Spinal cord (tissue), 10 donors: ENCODE measurements around the gene METRNL. TPM values are rescaled to one million over a fixed set of nuclear protein-coding genes. Genes with fewer than 3 reads are reported as not detected.

Experiments
- DNase-seq, 6 donors: peaks; one replicate each; pipeline versions ENCODE4 v3.0.0 to v3.0.0-alpha.2; 2013 to 2015; ENCODE audit warnings: low spot score in 6 of 6, low read depth in 4 of 6
- H3K27ac ChIP-seq: one replicate; pipeline ENCODE4 v1.5.1; 2013; ENCODE audit warnings: low read depth, low read length, control low read depth
- H3K27me3 ChIP-seq: one replicate; pipeline ENCODE4 v1.6.1; 2013; ENCODE audit warnings: low read length; ENCODE audit not compliant: control insufficient read depth, insufficient read depth
- H3K36me3 ChIP-seq: one replicate; pipeline ENCODE4 v1.6.1; 2013; ENCODE audit warnings: low read length; ENCODE audit not compliant: control insufficient read depth, insufficient read depth
- H3K4me1 ChIP-seq: one replicate; pipeline ENCODE4 v1.6.1; 2013; ENCODE audit warnings: low read length; ENCODE audit not compliant: control insufficient read depth, insufficient read depth
- H3K4me3 ChIP-seq: one replicate; pipeline ENCODE4 v1.5.1; 2013; ENCODE audit warnings: low read depth, low read length, control low read depth
- H3K9me3 ChIP-seq: one replicate; pipeline ENCODE4 v1.6.1; 2013; ENCODE audit warnings: low read length; ENCODE audit not compliant: control insufficient read depth, insufficient read depth
- WGBS: methylation state at CpG from one replicate; pipeline ENCODE4 v1.1.5; 2013; ENCODE audit warnings: missing lambda C conversion rate; ENCODE audit not compliant: insufficient coverage; 5-methylcytosine and 5-hydroxymethylcytosine counted together
- polyA plus RNA-seq, 2 donors: library from polyadenylated mRNA; unstranded; fragments of 120-200 nt; gene quantifications; one replicate each; pipeline ENCODE4 v1.2.1, GENCODE V29; 2013; ENCODE audit not compliant: insufficient read length in 2 of 2
- total RNA-seq, 2 donors: library from RNA; depleted of rRNA in 1 of 2; stranded (reverse); fragments of 120-200 nt in 1 of 2; fragments of >200 nt in 1 of 2; gene quantifications; one replicate each; pipeline versions ENCODE4 v1.2.3 to v1.2.4, GENCODE V29; 2013 to 2014
- donor health status: healthy.

METRNL gene
- total and polyA plus RNA-seq, 4 donors = 35.7 to 133 (median 47.8) TPM

DNA sequence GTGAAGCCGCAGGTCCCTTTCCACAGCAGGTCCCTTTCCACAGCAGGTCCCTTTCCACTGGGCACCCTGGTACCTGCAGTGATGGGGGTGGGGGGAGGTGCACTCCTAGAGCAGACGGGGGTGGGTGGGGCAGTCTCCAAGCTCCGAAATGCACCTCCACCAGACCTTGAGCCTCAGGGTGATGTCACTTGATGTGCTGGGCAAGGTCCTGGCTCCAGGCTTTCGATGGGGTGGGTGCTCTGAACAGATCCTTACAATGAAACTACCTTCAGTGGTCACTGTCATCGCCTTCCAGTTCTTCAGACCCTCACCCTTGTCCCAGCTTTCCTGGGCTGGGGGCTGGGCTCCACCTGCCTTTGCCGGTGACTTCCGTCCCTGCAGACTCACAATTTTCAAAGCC lies 1.5 kb upstream of the METRNL start:
- H3K27me3 ChIP-seq = peaks cover 6% of the 10 kb centered on the region
- no peak overlapping the region for H3K27ac ChIP-seq
- H3K36me3 ChIP-seq = peaks cover 10% of the 10 kb centered on the region
- H3K4me3 ChIP-seq = no peak overlapping the region
- H3K9me3 ChIP-seq = no peaks in the 10 kb centered on the region
- DNase-seq = no peak
- H3K4me1 ChIP-seq = peaks cover 31% of the 10 kb centered on the region
- WGBS = 67% methylated on average over 5 of the region's 7 CpGs

DNA sequence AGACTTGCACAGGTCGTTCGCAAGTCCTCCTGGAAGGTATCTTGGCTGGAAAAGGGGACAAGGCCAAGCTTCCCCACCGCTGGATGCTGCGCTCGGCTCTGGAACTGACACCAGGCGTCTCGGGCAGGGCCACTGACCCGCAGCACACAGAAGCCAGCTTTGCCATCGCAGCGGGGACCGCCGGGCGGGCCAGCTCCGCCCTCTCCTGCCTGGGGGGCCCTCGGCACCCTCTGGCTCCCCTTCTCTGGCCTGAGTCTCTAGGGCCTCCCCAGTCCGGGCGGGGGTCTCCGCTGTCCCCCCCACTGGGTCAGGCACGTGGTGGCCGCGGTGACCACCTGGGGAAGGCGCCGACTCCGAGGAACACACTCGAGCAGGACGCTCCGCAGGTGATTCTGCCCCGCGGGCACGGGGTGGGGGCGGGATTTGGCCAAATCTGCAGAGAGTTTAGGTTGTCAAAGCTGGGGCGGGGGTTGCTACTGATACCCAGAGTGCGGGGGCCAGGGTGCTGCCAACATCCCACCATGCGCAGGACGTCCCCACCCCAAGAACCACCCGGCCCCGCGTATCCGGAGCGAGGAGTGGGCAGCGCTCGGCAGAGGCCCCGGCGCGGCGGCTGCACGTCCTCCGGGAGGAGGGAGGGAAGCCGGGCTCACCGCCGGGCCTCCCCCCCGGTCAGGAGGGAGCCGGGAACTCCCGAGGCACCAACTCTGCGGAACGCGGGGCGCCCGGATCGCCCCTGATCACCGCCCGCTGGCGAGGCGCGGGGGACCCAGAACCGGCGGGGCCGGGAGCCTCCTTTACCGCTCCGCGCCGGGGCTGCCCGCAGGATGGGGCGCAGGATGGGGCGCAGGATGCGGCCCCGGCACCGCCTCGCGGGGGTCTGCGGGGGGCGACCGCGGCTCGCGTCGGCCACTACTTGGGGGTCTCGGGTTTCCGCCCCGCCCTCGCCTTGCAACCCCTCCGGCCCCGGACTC lies 744 bp upstream of the METRNL start:
- Histone ChIP-seq H3K27ac (no peak overlapping the region), H3K4me3 (peak overlapping the region; percentile 27), H3K36me3 (peaks cover 15% of the 10 kb centered on the region), H3K9me3 (no peaks in the 10 kb centered on the region), H3K27me3 (peaks cover 6% of the 10 kb centered on the region), H3K4me1 (peaks cover 37% of the 10 kb centered on the region)
- WGBS = 2% methylated on average over 93 of the region's 93 CpGs
- DNase-seq = no peak

DNA sequence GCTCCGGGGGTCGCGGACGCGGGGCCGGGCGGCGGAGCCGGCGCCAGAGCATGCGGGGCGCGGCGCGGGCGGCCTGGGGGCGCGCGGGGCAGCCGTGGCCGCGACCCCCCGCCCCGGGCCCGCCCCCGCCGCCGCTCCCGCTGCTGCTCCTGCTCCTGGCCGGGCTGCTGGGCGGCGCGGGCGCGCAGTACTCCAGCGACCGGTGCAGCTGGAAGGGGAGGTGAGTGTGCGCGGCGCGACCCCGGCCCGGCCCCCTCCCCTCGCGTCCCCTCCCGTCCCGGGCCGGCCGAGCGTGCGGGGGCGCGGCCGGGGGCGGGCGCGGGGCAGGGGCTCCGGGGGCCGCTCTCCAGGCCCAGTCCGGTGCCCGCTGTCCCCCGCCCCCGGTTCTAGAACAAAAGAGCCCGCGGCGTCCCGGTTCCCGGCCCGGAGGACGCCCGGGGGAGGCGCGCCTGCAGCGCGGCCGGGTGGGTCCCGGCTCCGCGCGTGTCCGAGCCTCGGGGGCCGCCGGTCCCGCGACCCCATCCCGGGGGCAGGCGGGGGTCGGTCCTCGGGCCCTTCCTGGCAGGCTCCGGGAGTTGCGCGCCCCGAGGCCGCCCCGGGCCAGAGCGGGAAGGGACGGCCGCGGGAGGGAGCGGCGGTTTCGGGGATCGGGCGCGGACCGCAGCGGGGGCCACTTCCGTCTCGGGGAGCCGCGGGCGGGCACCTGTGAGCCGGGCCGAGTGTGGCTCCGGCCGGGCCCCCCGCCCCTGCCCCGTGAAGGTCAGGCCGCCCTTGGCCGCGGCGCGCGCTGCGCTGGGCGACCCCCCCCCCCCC lies 563 bp downstream of the METRNL start:
- H3K27ac ChIP-seq = no peak overlapping the region
- no peaks in the 10 kb centered on the region for H3K9me3 ChIP-seq
- under 1% methylated on average over 105 of the region's 127 CpGs for WGBS
- H3K4me3 ChIP-seq = no peak overlapping the region
- H3K27me3 ChIP-seq = peaks cover 6% of the 10 kb centered on the region
- H3K36me3 ChIP-seq = peaks cover 21% of the 10 kb centered on the region
- peak in 1 of 6 donors; percentile 30 for DNase-seq
- H3K4me1 ChIP-seq = peaks cover 37% of the 10 kb centered on the region

DNA sequence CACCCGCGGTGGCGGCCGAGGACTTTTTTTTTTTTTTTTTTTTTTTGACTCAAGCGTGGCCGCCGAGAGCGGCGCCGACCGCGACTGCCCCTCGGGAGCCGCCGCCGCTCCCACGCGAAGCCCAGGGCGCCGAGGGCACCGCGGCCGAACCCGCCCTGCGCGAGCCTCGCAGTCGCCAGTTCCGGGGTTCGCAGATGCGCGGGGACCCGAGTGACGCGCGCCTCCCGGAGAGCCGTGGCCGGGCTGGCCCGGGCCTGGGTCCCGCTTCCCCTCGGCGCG lies 1.1 kb downstream of the METRNL start:
- Histone ChIP-seq H3K4me1 (peaks cover 37% of the 10 kb centered on the region), H3K9me3 (no peaks in the 10 kb centered on the region), H3K27me3 (peaks cover 6% of the 10 kb centered on the region), H3K36me3 (peaks cover 27% of the 10 kb centered on the region), H3K4me3 (peak overlapping the region; percentile 50), H3K27ac (no peak overlapping the region)
- peak in 1 of 6 donors; percentile 44 for DNase-seq
- 0% methylated on average over 40 of the region's 44 CpGs for WGBS

DNA sequence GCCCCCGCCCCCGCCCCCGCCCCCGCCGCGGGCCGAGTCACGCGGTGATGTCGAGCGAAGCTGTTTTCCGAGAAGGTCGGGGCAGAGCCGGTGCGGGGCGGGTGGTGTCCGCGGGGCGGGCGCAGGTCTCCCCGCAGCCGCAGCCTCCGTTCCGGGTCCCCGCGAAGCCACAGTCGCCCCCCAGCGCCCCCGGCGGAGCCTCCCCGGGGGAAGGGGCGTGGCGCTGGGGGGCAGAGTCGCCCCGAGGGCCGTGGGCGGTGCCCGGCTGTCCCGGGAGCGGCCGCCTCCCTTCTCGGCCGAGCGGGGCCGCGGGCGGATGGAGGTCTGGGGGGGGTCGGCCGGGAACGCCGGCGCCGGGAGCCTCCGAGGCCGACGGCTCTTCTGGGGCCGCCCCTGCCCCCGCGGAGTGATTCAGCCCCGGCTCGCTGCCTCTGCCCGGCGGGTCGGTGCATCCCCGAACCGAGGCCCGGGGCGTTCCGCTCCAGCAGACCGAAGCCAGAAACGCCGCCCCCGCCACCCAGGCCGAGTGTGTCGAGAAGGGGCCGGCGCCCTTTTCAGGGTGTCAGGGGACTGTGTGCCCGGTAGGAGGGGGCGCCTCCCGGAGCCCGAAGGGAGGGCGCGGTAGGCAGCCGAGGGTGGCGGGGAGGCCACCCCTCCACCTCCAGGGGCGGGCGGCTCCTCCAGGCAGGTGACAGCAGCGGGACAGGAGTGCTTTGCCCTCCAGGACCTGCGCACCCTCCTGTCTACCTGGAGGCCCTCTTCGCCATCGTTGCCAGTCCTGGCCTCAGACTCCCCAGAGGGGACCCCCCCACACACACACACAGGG lies 1.7 kb downstream of the METRNL start:
- 2% methylated on average over 82 of the region's 91 CpGs for WGBS
- H3K27ac ChIP-seq = no peak overlapping the region
- H3K4me3 ChIP-seq = peak overlapping the region; percentile 50
- peaks cover 37% of the 10 kb centered on the region for H3K4me1 ChIP-seq
- H3K36me3 ChIP-seq = peaks cover 32% of the 10 kb centered on the region
- no peaks in the 10 kb centered on the region for H3K9me3 ChIP-seq
- peak in 1 of 6 donors; percentile 43 for DNase-seq
- H3K27me3 ChIP-seq = peaks cover 6% of the 10 kb centered on the region

DNA sequence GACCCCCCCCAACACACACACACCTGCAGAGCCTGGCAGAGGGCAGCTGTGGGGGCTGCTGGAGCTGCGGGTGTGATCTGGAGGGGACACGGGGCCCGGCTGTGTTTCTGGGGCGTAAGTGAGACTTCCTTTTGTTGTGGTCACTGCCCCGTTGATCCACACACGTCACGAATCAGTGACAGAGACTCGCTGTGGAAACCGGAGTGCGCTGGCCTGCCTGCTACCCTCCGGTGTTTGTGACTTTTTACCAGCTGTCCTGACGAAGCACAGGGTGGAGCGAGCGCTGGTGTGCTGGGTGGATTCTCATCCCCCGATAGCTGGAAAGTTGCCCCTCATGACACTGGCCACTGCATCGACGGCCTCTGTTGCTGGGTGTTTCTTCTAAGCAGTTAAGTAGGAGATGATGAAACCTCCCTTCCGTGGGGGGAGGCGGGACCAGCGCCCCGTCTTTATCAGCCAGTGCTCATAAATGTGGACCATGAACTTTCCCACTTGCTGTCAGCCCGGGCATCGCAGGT lies 2.3 kb downstream of the METRNL start:
- no peak for DNase-seq
- Histone ChIP-seq H3K4me1 (peaks cover 37% of the 10 kb centered on the region), H3K4me3 (peak overlapping the region; percentile 50), H3K27ac (no peak overlapping the region), H3K27me3 (peaks cover 6% of the 10 kb centered on the region), H3K36me3 (peaks cover 39% of the 10 kb centered on the region), H3K9me3 (no peaks in the 10 kb centered on the region)
- WGBS = 52% methylated on average over 20 of the region's 23 CpGs

DNA sequence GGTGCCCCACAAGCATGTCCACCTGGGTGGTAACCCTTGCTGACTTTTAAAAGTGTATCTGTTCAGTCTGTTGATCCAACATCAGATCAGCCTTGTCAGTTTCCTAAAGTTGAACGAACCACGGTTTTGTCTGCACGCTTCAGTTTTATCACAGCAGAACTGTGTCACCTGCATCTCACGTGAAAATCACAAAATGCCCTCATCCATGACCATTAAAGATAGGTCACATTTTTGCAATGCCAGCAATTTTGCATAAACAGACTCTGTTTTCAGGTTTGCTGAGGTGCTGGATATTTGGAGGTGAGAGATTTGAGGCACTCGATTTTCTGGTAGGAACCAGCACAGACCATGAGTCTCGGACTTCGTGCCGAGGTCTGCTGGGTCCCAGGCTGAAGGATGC lies 3.0 kb downstream of the METRNL start:
- 91% methylated on average over 7 of the region's 8 CpGs for WGBS
- peaks cover 6% of the 10 kb centered on the region for H3K27me3 ChIP-seq
- H3K36me3 ChIP-seq = peaks cover 46% of the 10 kb centered on the region
- H3K4me3 ChIP-seq = no peak overlapping the region
- peak overlapping the region; percentile 62 for H3K27ac ChIP-seq
- H3K4me1 ChIP-seq = peaks cover 41% of the 10 kb centered on the region
- no peak for DNase-seq
- no peaks in the 10 kb centered on the region for H3K9me3 ChIP-seq

DNA sequence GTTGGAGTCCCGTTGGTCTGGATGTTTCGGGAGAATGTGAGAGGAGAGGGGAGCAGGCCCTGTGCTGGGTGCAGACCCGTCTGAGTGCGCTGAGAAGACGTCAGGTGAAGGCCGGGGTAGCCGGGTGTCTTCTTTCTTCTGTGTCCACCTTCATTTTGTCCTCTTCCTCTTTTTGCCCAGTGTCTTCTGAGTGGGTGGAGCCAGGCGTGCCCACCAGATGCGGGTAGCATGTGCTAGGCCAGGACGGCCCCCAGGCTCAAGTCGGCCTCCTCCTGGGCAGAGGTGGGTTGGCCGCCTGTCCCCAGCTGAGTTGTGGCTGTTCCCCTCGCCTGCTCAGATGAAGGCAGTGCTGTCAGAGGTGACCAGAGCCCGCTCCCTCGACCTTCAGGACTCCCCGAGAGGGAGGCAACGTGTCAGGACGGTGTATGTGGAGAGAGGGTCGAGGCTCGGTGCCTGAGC lies 3.5 kb downstream of the METRNL start:
- no peaks in the 10 kb centered on the region for H3K9me3 ChIP-seq
- H3K4me1 ChIP-seq = peaks cover 37% of the 10 kb centered on the region
- H3K27ac ChIP-seq = peak overlapping the region; percentile 62
- peaks cover 51% of the 10 kb centered on the region for H3K36me3 ChIP-seq
- peaks cover 6% of the 10 kb centered on the region for H3K27me3 ChIP-seq
- WGBS = 66% methylated on average over 12 of the region's 20 CpGs
- DNase-seq = no peak
- no peak overlapping the region for H3K4me3 ChIP-seq
